Endothelial cell of umbilical vein (primary cell): ENCODE results near the gene TEKTIP1. TPM values are rescaled to one million over a fixed set of nuclear protein-coding genes. Genes with fewer than 3 reads are reported as not detected.

Source experiments
- BruUV-seq: library from RNA; stranded (reverse); fragments of 400-500 nt; replicated peaks from 2 replicates; lab custom pipeline; 2021; lab: Mats Ljungman, UMichigan
- CTCF ChIA-PET: fragments of 300-600, 350-600 bp; sonication (Branson Sonifier 250); formaldehyde crosslinking; loops from one replicate; lab custom pipeline; 2021; ENCODE audit warnings: antibody characterized with exemption, inconsistent platforms; lab: Charles Lee
- POLR2A ChIA-PET: fragments of 300-600, 350-600 bp; sonication (Branson Sonifier 250); formaldehyde crosslinking; loops from one replicate; lab custom pipeline; 2021; ENCODE audit warnings: antibody characterized with exemption, inconsistent platforms; lab: Charles Lee
- DNase-seq: peaks from one replicate; pipeline ENCODE4 v3.0.0-alpha.2; 2011; ENCODE audit warnings: low read depth, low spot score
- FAIRE-seq: peaks from 2 replicates; lab custom pipeline; 2011; peaks lifted over from hg19 to GRCh38; lab: Jason Lieb, UNC
- H2AFZ ChIP-seq: 2 replicates; pipeline ENCODE4 v1.6.0; 2012; ENCODE audit warnings: low read depth, low read length, control low read depth, inconsistent platforms
- H3K27ac ChIP-seq: 2 replicates; pipeline ENCODE4 v1.5.1; 2011; ENCODE audit warnings: low read depth, mild to moderate bottlenecking, control low read depth, low read length, moderate library complexity; ENCODE audit not compliant: insufficient read depth
- H3K27me3 ChIP-seq, 2 experiments: 2 replicates each; pipeline versions ENCODE4 v1.6.0 to v1.6.1; 2011; ENCODE audit warnings: low read length in 2 of 2, mixed read lengths in 1 of 2; ENCODE audit not compliant: control insufficient read depth in 2 of 2, insufficient read depth in 2 of 2
- H3K36me3 ChIP-seq, 2 experiments: 2 replicates in 1 of 2; 3 replicates in 1 of 2; pipeline ENCODE4 v1.5.1; 2011; ENCODE audit warnings: low read length in 2 of 2, mild to moderate bottlenecking in 1 of 2, moderate library complexity in 1 of 2; ENCODE audit not compliant: control insufficient read depth in 2 of 2, insufficient read depth in 2 of 2; ENCODE audit errors: extremely low read depth in 1 of 2
- H3K4me1 ChIP-seq: 3 replicates; pipeline ENCODE4 v1.5.1; 2011; ENCODE audit warnings: mild to moderate bottlenecking, low read length; ENCODE audit not compliant: control insufficient read depth, insufficient read depth; ENCODE audit errors: extremely low read depth
- H3K4me2 ChIP-seq: 2 replicates; pipeline ENCODE4 v1.6.1; 2011; ENCODE audit warnings: low read length, control low read depth, mixed read lengths; ENCODE audit not compliant: insufficient read depth
- H3K4me3 ChIP-seq, 3 experiments: fragments of 200-600 bp in 1 of 3; sonication (generic), shearing (Covaris generic) in 1 of 3; replicated peaks in 1 of 3; 2 replicates each; pipeline ENCODE4 v1.5.1; 2011 to 2016; ENCODE audit warnings: control low read depth in 3 of 3, low read length in 3 of 3, mild to moderate bottlenecking in 2 of 3, inconsistent platforms in 1 of 3, low read depth in 1 of 3, moderate library complexity in 1 of 3; ENCODE audit not compliant: insufficient read depth in 1 of 3
- H3K79me2 ChIP-seq: 2 replicates; pipeline ENCODE4 v1.6.0; 2012; ENCODE audit warnings: low read length, inconsistent platforms; ENCODE audit not compliant: control insufficient read depth, insufficient read depth
- H3K9ac ChIP-seq: replicated peaks from 2 replicates; pipeline ENCODE3; 2011; ENCODE audit warnings: low read length, control low read depth; ENCODE audit not compliant: insufficient read depth; ENCODE audit errors: extremely low read depth
- H3K9me1 ChIP-seq: replicated peaks from 3 replicates; pipeline ENCODE4 v1.6.0; 2011; ENCODE audit warnings: mild to moderate bottlenecking, low read length; ENCODE audit not compliant: control insufficient read depth, insufficient read depth; ENCODE audit errors: extremely low read depth
- H3K9me3 ChIP-seq: replicated peaks from 2 replicates; pipeline ENCODE4 v1.5.1; 2012; ENCODE audit warnings: low read length, inconsistent platforms; ENCODE audit not compliant: control insufficient read depth, insufficient read depth
- H4K20me1 ChIP-seq: replicated peaks from 2 replicates; pipeline ENCODE3; 2011; ENCODE audit warnings: mild to moderate bottlenecking, low read length; ENCODE audit not compliant: control insufficient read depth, insufficient read depth; ENCODE audit errors: extremely low read depth
- GATA2 ChIP-seq: IDR thresholded peaks from 2 replicates; pipeline ENCODE4 v1.7.0; 2011; ENCODE audit warnings: low read depth, mild to moderate bottlenecking, moderate library complexity, mixed read lengths, low read length; ENCODE audit not compliant: insufficient read length, insufficient read depth
- JUN ChIP-seq: IDR thresholded peaks from 2 replicates; pipeline ENCODE4 v1.6.1; 2011; ENCODE audit warnings: borderline replicate concordance, low read depth; ENCODE audit not compliant: insufficient read length, insufficient read depth
- MYC ChIP-seq: IDR thresholded peaks from one replicate; pipeline ENCODE4 v1.6.1; 2011; ENCODE audit warnings: mild to moderate bottlenecking, low read depth, low read length
- POLR2A ChIP-seq: IDR thresholded peaks from 2 replicates; pipeline ENCODE4 v1.6.1; 2012; ENCODE audit warnings: low read depth, mild to moderate bottlenecking, control low read depth, low read length
- POLR2AphosphoS5 ChIP-seq: IDR thresholded peaks from 2 replicates; pipeline ENCODE4 v1.6.1; 2012; ENCODE audit warnings: low read depth, mild to moderate bottlenecking, control low read depth, low read length, moderate library complexity; ENCODE audit not compliant: insufficient read depth
- dilution Hi-C: fragments of 300-500 bp; cut with MboI; formaldehyde crosslinking; loops from one replicate; pipeline ENCODE4 v1.15.0; 2019; ENCODE audit warnings: low sequenced_read_pairs; ENCODE audit not compliant: extremely low pct_ligation_motif_present
- intact Hi-C: fragments of 100-400 bp; cut with micrococcal nuclease; formaldehyde crosslinking; loops from one replicate; pipeline ENCODE4 v1.10.0; 2022
- polyA plus RNA-seq, 4 experiments: library from polyadenylated mRNA; depleted of rRNA in 3 of 4; stranded (reverse) in 3 of 4; unstranded in 1 of 4; fragments of >200 nt; gene quantifications; 2 replicates each; pipeline versions ENCODE4 v1.2.1 to v1.2.3, GENCODE V29; 2011 to 2012; ENCODE audit warnings: missing spikeins in 1 of 4
- total RNA-seq: library from RNA; stranded (reverse); gene quantifications from 2 replicates; pipeline ENCODE4 v1.2.3, GENCODE V29; 2021
- TF ChIP-seq, protein P1 (sequence below), 2 donors: IDR thresholded peaks; 1 replicate in 1 of 2; 2 replicates in 1 of 2; pipeline ENCODE4 v1.5.1; 2011; ENCODE audit warnings: low read length in 2 of 2, mild to moderate bottlenecking in 2 of 2, moderate library complexity in 2 of 2, control low read depth in 1 of 2, inconsistent platforms in 1 of 2, low read depth in 1 of 2; ENCODE audit not compliant: insufficient read depth in 1 of 2; ENCODE audit errors: extremely low read depth in 1 of 2
- TF ChIP-seq, protein P2 (sequence below): IDR thresholded peaks from 2 replicates; pipeline ENCODE4 v1.6.1; 2011; ENCODE audit not compliant: insufficient read depth, insufficient read length

The TEKTIP1 gene
- total and polyA plus RNA-seq, 2 donors (not counting 3 experiments of a cell fraction or from before 2014, with no cell fraction given): 0.73 TPM; not detected in 1

DNA sequence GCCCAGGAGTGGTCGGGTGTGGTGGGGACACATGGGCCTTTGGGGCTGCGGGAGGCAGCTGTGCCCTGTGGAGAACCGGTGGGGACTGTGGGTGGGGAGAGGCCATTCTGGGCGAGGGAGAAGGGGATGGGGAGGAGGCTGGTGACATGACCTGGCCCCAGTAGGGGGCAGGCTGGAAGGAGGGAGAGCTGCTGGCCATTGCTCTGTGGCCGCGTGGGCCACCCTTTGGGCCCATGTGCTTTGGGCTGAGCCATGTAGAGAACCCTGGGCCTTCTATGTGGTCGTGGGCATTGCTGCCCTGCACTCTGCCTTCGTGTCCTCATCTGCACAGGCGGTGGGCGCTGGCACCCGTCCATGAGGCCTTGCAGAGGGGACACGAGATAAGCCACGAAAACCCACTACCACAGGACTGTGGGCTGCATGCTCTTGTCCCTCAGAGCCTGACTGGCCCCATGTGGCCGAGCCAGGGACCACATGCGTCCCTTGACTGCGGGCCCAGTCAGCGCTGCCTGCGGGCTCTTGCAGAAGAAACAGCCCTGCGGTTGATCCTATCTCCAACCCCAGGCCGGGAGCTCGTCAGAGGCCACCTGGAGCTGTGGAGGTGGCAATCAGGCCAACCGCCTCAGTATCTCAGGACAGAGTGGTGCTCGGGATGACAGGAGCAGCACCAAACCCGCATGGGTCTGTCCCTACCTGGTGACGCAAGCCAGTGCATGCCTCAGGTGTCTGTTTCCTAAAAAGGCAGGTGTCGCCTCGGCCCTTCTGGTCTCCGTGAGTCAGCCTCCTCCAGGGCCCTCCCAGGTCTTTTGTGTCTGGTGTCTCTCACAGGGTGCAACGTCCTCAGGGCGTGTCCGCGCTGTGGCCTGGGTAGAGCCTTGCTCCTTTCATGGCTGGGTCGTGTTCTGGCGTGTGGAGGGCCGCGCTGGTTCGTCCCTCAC, 18.5 kb upstream of the TEKTIP1 start:
- intact Hi-C loops: no loop called here
- BruUV-seq: no TSS peak

More for the DNA sequence above, 18.5 kb upstream of the TEKTIP1 start:
- H3K4me3 ChIP-seq: no peak overlapping the region
- FAIRE-seq (no peak), DNase-seq (no peak)
- no peaks in the 10 kb centered on the region for H3K9me1 ChIP-seq
- CTCF ChIA-PET: no interaction called here
- H3K79me2 ChIP-seq: peaks cover 59% of the 10 kb centered on the region
- POLR2A ChIA-PET: no interaction called here
- H3K27ac ChIP-seq: no peak overlapping the region
- dilution Hi-C loops: no loop called here
- H4K20me1 ChIP-seq: no peaks in the 10 kb centered on the region
- no peak overlapping the region for H3K4me2 ChIP-seq
- no peak overlapping the region for H2AFZ ChIP-seq
- H3K4me1 ChIP-seq: no peaks in the 10 kb centered on the region
- H3K27me3 ChIP-seq: no peaks in the 10 kb centered on the region
- peaks cover 0 to 38% of the 10 kb centered on the region in 2 experiments for H3K36me3 ChIP-seq
- TF ChIP-seq GATA2 (no peak), JUN (no peak), POLR2A (no peak), POLR2AphosphoS5 (no peak), MYC (no peak)
- TF ChIP-seq, protein P1, sequence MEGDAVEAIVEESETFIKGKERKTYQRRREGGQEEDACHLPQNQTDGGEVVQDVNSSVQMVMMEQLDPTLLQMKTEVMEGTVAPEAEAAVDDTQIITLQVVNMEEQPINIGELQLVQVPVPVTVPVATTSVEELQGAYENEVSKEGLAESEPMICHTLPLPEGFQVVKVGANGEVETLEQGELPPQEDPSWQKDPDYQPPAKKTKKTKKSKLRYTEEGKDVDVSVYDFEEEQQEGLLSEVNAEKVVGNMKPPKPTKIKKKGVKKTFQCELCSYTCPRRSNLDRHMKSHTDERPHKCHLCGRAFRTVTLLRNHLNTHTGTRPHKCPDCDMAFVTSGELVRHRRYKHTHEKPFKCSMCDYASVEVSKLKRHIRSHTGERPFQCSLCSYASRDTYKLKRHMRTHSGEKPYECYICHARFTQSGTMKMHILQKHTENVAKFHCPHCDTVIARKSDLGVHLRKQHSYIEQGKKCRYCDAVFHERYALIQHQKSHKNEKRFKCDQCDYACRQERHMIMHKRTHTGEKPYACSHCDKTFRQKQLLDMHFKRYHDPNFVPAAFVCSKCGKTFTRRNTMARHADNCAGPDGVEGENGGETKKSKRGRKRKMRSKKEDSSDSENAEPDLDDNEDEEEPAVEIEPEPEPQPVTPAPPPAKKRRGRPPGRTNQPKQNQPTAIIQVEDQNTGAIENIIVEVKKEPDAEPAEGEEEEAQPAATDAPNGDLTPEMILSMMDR (IDR thresholded peaks at IDR 0.05; ENCODE audit: extremely low read depth in 1 of 2, insufficient read depth in 1 of 2, low read depth in 1 of 2, low read length in 2 of 2): no peak
- TF ChIP-seq, protein P2, sequence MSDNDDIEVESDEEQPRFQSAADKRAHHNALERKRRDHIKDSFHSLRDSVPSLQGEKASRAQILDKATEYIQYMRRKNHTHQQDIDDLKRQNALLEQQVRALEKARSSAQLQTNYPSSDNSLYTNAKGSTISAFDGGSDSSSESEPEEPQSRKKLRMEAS: no peak
- no peaks in the 10 kb centered on the region for H3K9me3 ChIP-seq
- H3K9ac ChIP-seq: no peak overlapping the region
